ENCODE results near the gene STRIT1. TPM values are rescaled to one million over a fixed set of nuclear protein-coding genes. Genes with fewer than 3 reads are reported as not detected.
"Not testable (repeated sequence)": the region's sequence is repeated elsewhere in the genome, so short reads cannot be mapped to it uniquely, and the experiment has no call there.

Gene STRIT1
- total RNA-seq, 1 experiment from 2014 or later: not detected

DNA sequence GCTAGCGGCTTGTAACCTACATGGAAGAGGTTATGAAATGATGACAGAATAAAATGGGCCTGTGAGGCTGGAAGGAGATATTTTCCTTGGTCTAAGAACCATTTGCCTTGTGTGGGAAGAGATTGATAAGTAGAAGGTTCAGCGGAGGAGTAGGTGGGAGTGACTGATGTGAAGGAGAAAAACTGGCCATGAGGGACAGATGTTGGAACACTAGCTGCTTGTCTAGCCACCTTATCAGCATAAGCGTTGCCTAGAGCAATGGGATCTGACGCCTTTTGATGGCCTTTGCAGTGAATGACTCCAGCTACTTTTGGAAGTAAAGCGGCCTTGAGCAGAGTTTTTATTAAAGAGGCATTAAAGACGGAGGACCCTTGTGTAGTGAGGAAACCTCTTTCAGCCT is 17.4 kb downstream of the STRIT1 start:
- BruUV-seq (replicated peaks); in situ Hi-C loops (cut with HindIII; ENCODE audit: low pct_unique_long_range_greater_than_20kb, low sequenced_read_pairs); H3K4me1 ChIP-seq (ENCODE audit: control insufficient read depth, insufficient read depth, low read length); POLR2A ChIA-PET; H3K9me3 ChIP-seq (ENCODE audit: control insufficient read depth, insufficient read depth, low read depth, low read length); H3K27me3 ChIP-seq (ENCODE audit: control insufficient read depth, insufficient read depth, low read length); DNase-seq (ENCODE audit: low read depth, low spot score); H3K4me3 ChIP-seq (ENCODE audit: low read depth in 2 of 2, low read length in 2 of 2); intact Hi-C loops (cut with micrococcal nuclease; ENCODE audit: unreplicated experiment); H3K27ac ChIP-seq (ENCODE audit: low read length); CTCF ChIA-PET; ATAC-seq; H3K36me3 ChIP-seq (ENCODE audit: control insufficient read depth, insufficient read depth, low read length): not testable (repeated sequence)

DNA sequence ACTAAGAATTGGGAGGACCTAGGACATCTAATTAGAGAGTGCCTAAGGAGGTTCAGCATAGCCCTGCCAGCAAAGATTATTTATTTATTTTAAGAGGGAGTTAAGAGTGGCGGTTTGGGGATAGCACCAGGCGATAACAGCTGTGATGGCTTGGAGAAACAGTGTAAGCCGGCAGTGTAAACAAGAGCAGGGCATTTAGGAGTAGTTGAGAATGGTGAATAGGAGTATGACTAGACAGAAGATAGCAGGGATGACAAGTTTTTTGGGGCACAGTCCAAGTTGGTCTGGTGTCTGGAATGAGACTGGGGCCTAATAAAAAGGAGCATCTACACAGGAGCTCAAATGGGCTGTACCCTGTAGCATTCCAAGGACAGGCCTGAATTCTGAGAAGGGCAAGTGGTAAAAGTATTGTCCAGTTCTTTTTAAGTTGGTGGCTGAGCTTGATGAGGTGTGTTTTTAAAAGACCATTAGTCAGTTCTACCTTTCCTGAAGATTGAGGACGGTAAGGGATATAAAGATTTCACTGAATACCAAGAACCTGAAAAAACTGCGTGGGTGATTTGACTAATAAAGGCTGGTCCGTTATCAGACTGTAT is 18.2 kb downstream of the STRIT1 start:
- H3K27me3 ChIP-seq (ENCODE audit: control insufficient read depth, insufficient read depth, low read length); H3K4me3 ChIP-seq (ENCODE audit: low read depth in 2 of 2, low read length in 2 of 2); H3K4me1 ChIP-seq (ENCODE audit: control insufficient read depth, insufficient read depth, low read length); POLR2A ChIA-PET; intact Hi-C loops (cut with micrococcal nuclease; ENCODE audit: unreplicated experiment); H3K27ac ChIP-seq (ENCODE audit: low read length); H3K36me3 ChIP-seq (ENCODE audit: control insufficient read depth, insufficient read depth, low read length); CTCF ChIA-PET; ATAC-seq; in situ Hi-C loops (cut with HindIII; ENCODE audit: low pct_unique_long_range_greater_than_20kb, low sequenced_read_pairs); BruUV-seq (replicated peaks); H3K9me3 ChIP-seq (ENCODE audit: control insufficient read depth, insufficient read depth, low read depth, low read length); DNase-seq (ENCODE audit: low read depth, low spot score): not testable (repeated sequence)

DNA sequence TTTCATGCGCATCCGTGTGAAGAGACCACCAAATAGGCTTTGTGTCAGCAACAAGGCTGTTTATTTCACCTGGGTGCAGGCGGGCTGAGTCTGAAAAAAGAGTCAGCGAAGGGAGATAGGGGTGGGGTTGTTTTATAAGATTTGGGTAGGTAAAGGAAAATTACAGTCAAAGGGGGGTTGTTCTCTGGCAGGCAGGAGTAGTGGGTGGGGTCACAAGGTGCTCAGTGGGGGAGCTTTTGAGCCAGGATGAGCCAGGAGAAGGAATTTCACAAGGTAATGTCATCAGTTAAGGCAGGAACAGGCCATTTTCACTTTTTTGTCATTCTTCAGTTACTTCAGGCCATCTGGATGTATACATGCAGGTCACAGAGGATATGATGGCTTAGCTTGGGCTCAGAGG is 19.0 kb downstream of the STRIT1 start:
- intact Hi-C loops (cut with micrococcal nuclease; ENCODE audit: unreplicated experiment); in situ Hi-C loops (cut with HindIII; ENCODE audit: low pct_unique_long_range_greater_than_20kb, low sequenced_read_pairs); ATAC-seq; H3K27ac ChIP-seq (ENCODE audit: low read length); H3K4me3 ChIP-seq (ENCODE audit: low read depth in 2 of 2, low read length in 2 of 2); H3K4me1 ChIP-seq (ENCODE audit: control insufficient read depth, insufficient read depth, low read length); H3K27me3 ChIP-seq (ENCODE audit: control insufficient read depth, insufficient read depth, low read length); POLR2A ChIA-PET; H3K36me3 ChIP-seq (ENCODE audit: control insufficient read depth, insufficient read depth, low read length); BruUV-seq (replicated peaks); DNase-seq (ENCODE audit: low read depth, low spot score); CTCF ChIA-PET; H3K9me3 ChIP-seq (ENCODE audit: control insufficient read depth, insufficient read depth, low read depth, low read length): not testable (repeated sequence)

DNA sequence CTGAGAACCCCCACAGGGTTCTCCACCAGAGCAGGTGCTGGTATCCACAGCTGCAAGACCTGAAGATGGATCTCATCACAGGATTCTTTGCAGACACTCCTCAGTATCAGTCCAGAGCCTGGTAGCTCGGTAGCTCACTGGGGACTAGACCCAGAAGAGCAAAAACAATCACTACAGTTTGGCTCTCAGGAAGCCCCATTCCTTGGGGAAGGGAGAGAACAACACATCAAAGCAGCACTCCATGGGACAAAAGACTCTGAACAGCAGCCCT is 22.2 kb downstream of the STRIT1 start:
- Histone ChIP-seq H3K27me3 (ENCODE audit: control insufficient read depth, insufficient read depth, low read length) (no peaks in the 10 kb centered on the region), H3K9me3 (ENCODE audit: control insufficient read depth, insufficient read depth, low read depth, low read length) (no peaks in the 10 kb centered on the region), H3K27ac (ENCODE audit: low read length) (no peak overlapping the region), H3K4me1 (ENCODE audit: control insufficient read depth, insufficient read depth, low read length) (no peaks in the 10 kb centered on the region), H3K36me3 (ENCODE audit: control insufficient read depth, insufficient read depth, low read length) (no peaks in the 10 kb centered on the region), H3K4me3 (ENCODE audit: low read depth in 2 of 2, low read length in 2 of 2) (no peak overlapping the region)
- intact Hi-C loops (cut with micrococcal nuclease; ENCODE audit: unreplicated experiment) (no loop called here), in situ Hi-C loops (cut with HindIII; ENCODE audit: low pct_unique_long_range_greater_than_20kb, low sequenced_read_pairs) (no loop called here)
- ChIA-PET POLR2A (no interaction called here), CTCF (no interaction called here)
- TF ChIP-seq POLR2AphosphoS5 (IDR thresholded peaks at IDR 0.05; ENCODE audit: low read depth, low read length) (no peak), TCF7L2 (IDR thresholded peaks at IDR 0.05; ENCODE audit: low read depth, low read length) (no peak), SIN3A (IDR thresholded peaks at IDR 0.05; ENCODE audit: borderline replicate concordance, insufficient read depth, low read depth, low read length) (no peak), CTCF (IDR thresholded peaks at IDR 0.05) (no peak)
- TF ChIP-seq, protein P1, sequence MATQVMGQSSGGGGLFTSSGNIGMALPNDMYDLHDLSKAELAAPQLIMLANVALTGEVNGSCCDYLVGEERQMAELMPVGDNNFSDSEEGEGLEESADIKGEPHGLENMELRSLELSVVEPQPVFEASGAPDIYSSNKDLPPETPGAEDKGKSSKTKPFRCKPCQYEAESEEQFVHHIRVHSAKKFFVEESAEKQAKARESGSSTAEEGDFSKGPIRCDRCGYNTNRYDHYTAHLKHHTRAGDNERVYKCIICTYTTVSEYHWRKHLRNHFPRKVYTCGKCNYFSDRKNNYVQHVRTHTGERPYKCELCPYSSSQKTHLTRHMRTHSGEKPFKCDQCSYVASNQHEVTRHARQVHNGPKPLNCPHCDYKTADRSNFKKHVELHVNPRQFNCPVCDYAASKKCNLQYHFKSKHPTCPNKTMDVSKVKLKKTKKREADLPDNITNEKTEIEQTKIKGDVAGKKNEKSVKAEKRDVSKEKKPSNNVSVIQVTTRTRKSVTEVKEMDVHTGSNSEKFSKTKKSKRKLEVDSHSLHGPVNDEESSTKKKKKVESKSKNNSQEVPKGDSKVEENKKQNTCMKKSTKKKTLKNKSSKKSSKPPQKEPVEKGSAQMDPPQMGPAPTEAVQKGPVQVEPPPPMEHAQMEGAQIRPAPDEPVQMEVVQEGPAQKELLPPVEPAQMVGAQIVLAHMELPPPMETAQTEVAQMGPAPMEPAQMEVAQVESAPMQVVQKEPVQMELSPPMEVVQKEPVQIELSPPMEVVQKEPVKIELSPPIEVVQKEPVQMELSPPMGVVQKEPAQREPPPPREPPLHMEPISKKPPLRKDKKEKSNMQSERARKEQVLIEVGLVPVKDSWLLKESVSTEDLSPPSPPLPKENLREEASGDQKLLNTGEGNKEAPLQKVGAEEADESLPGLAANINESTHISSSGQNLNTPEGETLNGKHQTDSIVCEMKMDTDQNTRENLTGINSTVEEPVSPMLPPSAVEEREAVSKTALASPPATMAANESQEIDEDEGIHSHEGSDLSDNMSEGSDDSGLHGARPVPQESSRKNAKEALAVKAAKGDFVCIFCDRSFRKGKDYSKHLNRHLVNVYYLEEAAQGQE (IDR thresholded peaks at IDR 0.05; ENCODE audit: insufficient read depth in 1 of 2, low read depth in 2 of 2, low read length in 1 of 2): no peak
- BruUV-seq (replicated peaks): no TSS peak
- DNase-seq (ENCODE audit: low read depth, low spot score) (no peak), ATAC-seq (no peak)

Data from Panc1 (cell line).